ENCODE data around the gene HYAL3.

DNA sequence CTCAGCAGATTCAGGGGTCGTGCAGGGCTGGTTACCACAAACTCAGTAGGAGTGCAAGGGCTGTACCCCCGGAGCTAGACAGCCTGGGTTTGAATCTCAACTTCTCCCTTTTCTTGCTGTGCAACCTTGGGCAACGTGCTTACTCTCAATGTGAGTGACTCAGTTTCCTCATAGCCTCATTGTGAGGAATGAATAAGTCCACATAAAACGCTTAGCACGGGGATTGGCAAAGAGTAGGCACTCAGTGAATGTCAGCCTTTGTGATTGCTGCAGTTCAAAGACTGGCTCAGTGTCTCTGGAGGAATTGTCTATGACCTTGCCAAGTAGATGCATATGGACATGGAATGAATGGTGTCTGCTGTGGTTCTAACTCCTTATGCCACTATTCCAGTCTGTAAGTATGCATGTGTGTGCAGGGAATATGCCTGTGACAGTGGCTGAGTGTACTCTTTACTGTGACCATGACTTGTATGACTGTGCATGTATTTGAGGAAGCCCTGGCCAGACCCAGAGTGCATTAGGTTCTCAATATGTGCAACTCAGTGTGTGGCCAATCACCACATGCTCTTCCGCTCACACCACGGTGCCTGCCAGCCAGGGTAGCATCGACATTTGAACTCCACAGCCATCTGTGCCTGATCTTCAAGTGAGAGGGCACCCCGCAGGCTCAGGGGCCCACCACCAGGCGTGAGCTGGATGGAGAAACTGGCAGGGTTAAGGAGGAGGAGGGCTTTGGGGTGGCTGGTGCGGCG is 900 bp upstream of the HYAL3 start:
- no peak for TF ChIP-seq POLR2A (IDR thresholded peaks at IDR 0.05)
- TF ChIP-seq, protein P1, sequence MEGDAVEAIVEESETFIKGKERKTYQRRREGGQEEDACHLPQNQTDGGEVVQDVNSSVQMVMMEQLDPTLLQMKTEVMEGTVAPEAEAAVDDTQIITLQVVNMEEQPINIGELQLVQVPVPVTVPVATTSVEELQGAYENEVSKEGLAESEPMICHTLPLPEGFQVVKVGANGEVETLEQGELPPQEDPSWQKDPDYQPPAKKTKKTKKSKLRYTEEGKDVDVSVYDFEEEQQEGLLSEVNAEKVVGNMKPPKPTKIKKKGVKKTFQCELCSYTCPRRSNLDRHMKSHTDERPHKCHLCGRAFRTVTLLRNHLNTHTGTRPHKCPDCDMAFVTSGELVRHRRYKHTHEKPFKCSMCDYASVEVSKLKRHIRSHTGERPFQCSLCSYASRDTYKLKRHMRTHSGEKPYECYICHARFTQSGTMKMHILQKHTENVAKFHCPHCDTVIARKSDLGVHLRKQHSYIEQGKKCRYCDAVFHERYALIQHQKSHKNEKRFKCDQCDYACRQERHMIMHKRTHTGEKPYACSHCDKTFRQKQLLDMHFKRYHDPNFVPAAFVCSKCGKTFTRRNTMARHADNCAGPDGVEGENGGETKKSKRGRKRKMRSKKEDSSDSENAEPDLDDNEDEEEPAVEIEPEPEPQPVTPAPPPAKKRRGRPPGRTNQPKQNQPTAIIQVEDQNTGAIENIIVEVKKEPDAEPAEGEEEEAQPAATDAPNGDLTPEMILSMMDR (IDR thresholded peaks at IDR 0.05): no peak
- no peak for TF ChIP-seq POLR2AphosphoS5 (IDR thresholded peaks at IDR 0.05; ENCODE audit: insufficient read depth in 1 of 2, low read depth in 1 of 2)

Data from vagina (tissue), 2 donors.